OCI-LY7 (cell line): Measurements from ENCODE around the gene DBNDD1. TPM values are rescaled to one million over a fixed set of nuclear protein-coding genes. Genes with fewer than 3 reads are reported as not detected.

Source experiments
- BruUV-seq: library from RNA; stranded (reverse); fragments of 400-500 nt; replicated peaks from 2 replicates; lab custom pipeline; 2021; lab: Mats Ljungman, UMichigan
- CTCF ChIA-PET: fragments of 300-600 bp; sonication (Branson Sonifier 250); formaldehyde crosslinking; loops from one replicate; lab custom pipeline; 2022; ENCODE audit warnings: antibody characterized with exemption; ENCODE audit not compliant: unreplicated experiment; lab: Charles Lee
- POLR2A ChIA-PET: fragments of 300-600 bp; sonication (Branson Sonifier 250); formaldehyde crosslinking; loops from one replicate; lab custom pipeline; 2022; ENCODE audit warnings: antibody characterized with exemption; lab: Charles Lee
- DNase-seq: peaks from one replicate; pipeline ENCODE4 v3.0.0-alpha.2; 2015; ENCODE audit warnings: low spot score
- H2AFZ ChIP-seq: fragments of 200-600 bp; sonication (generic), shearing (Covaris generic); 2 replicates; pipeline ENCODE4 v1.6.1; 2014; ENCODE audit warnings: mild to moderate bottlenecking, antibody characterized with exemption, low read length, moderate library complexity
- H3K27ac ChIP-seq: fragments of 200-600 bp; sonication (generic); 2 replicates; pipeline ENCODE4 v1.5.1; 2014; ENCODE audit warnings: mixed run types, low read depth, mild to moderate bottlenecking, moderate library complexity, low read length, inconsistent platforms; ENCODE audit not compliant: poor library complexity, severe bottlenecking
- H3K36me3 ChIP-seq: fragments of 200-600 bp; sonication (generic); 2 replicates; pipeline ENCODE4 v1.6.1; 2014; ENCODE audit warnings: mild to moderate bottlenecking, antibody characterized with exemption, low read length, moderate library complexity, mixed read lengths; ENCODE audit not compliant: insufficient read depth
- H3K4me1 ChIP-seq: fragments of 200-600 bp; sonication (generic); 2 replicates; pipeline ENCODE4 v1.5.1; 2014; ENCODE audit warnings: mild to moderate bottlenecking, low read length; ENCODE audit not compliant: insufficient read depth, poor library complexity, severe bottlenecking
- H3K4me2 ChIP-seq: fragments of 200-600 bp; sonication (generic); 2 replicates; pipeline ENCODE4 v1.6.1; 2014; ENCODE audit warnings: mild to moderate bottlenecking, low read length
- H3K4me3 ChIP-seq: fragments of 200-600 bp; sonication (generic); 2 replicates; pipeline ENCODE4 v1.5.1; 2014; ENCODE audit warnings: mild to moderate bottlenecking, low read depth, low read length; ENCODE audit not compliant: poor library complexity, severe bottlenecking
- H3K79me2 ChIP-seq: fragments of 200-600 bp; sonication (generic); 2 replicates; pipeline ENCODE4 v1.6.1; 2016; ENCODE audit warnings: low read depth, mild to moderate bottlenecking, low read length, moderate library complexity, mixed read lengths; ENCODE audit not compliant: insufficient read depth
- H3K9me2 ChIP-seq: fragments of 200-600 bp; sonication (generic); 2 replicates; pipeline ENCODE4 v1.6.1; 2016; ENCODE audit warnings: mild to moderate bottlenecking, low read length, mixed read lengths; ENCODE audit not compliant: insufficient read depth
- H3K9me3 ChIP-seq: fragments of 200-600 bp; sonication (generic); 2 replicates; pipeline ENCODE4 v1.6.1; 2014; ENCODE audit warnings: mild to moderate bottlenecking, mixed run types, low read length, mixed read lengths
- H4K20me1 ChIP-seq: fragments of 200-600 bp; sonication (generic); 2 replicates; pipeline ENCODE4 v1.6.1; 2014; ENCODE audit warnings: mild to moderate bottlenecking, antibody characterized with exemption, low read length, moderate library complexity, mixed read lengths; ENCODE audit not compliant: insufficient read depth
- CTCF ChIP-seq: fragments of 200-600 bp; sonication (generic); conservative IDR thresholded peaks from 2 replicates; pipeline ENCODE4 v1.5.1; 2014; ENCODE audit warnings: mild to moderate bottlenecking, antibody characterized with exemption, low read length, moderate library complexity, mixed read lengths
- EZH2phosphoT487 ChIP-seq: fragments of 200-600 bp; sonication (generic); IDR thresholded peaks from 2 replicates; pipeline ENCODE4 v1.6.1; 2018; ENCODE audit warnings: low read depth, borderline replicate concordance, mild to moderate bottlenecking, mixed run types, antibody characterized with exemption, low read length, moderate library complexity, mixed read lengths
- intact Hi-C: fragments of 100-400 bp; cut with micrococcal nuclease; formaldehyde crosslinking; loops from one replicate; pipeline ENCODE4 v1.10.0; 2022; ENCODE audit not compliant: unreplicated experiment
- total RNA-seq, 2 experiments: library from RNA; depleted of rRNA in 1 of 2; stranded (reverse); fragments of >200 nt in 1 of 2; shearing (Covaris generic) in 1 of 2; gene quantifications; 2 replicates each; pipeline ENCODE4 v1.2.3, GENCODE V29; 2014 to 2022

The DBNDD1 gene
- total RNA-seq, 2 experiments from 2014 or later, result 0.57 to 0.98 TPM

GRCh38 chr16:90019543-90020259 is 445 bp upstream of the DBNDD1 start:
- peaks cover 32% of the 10 kb centered on the region for H3K4me1 ChIP-seq
- H3K36me3 ChIP-seq, result no peaks in the 10 kb centered on the region
- no peaks in the 10 kb centered on the region for H4K20me1 ChIP-seq
- ChIA-PET POLR2A (interaction anchor here (0.6 to 1.1 kb wide), 3 partner anchors 15 to 156 kb away, joined by 3 read pairs; no protein-coding TSS in a partner anchor), CTCF (no interaction called here)
- DNase-seq, result peak; percentile 57
- H3K9me3 ChIP-seq, result no peaks in the 10 kb centered on the region
- H2AFZ ChIP-seq, result no peak overlapping the region
- no peak for TF ChIP-seq EZH2phosphoT487
- peak; percentile 62 for TF ChIP-seq CTCF
- H3K9me2 ChIP-seq, result no peaks in the 10 kb centered on the region
- no TSS peak for BruUV-seq
- intact Hi-C loops, result loop anchor here (2.0 to 10.0 kb wide), 2 partner anchors 97 to 315 kb away; partner anchors contain the start of genes SPATA2L and TUBB3
- peak overlapping the region; percentile 66 for H3K4me2 ChIP-seq
- no peak overlapping the region for H3K27ac ChIP-seq
- H3K4me3 ChIP-seq, result peak overlapping the region; percentile 58
- no peaks in the 10 kb centered on the region for H3K79me2 ChIP-seq

- CTCF ChIA-PET, result no interaction called here
- no TSS peak for BruUV-seq
- POLR2A ChIA-PET, result no interaction called here
- H3K27ac ChIP-seq, result no peak overlapping the region
- no peak overlapping the region for H2AFZ ChIP-seq
- H3K9me3 ChIP-seq, result no peaks in the 10 kb centered on the region
- H3K4me3 ChIP-seq, result no peak overlapping the region
- 0 out of 2 replicates have a peak overlapping the region, but pooled peaks have one; percentile 71 for H3K4me2 ChIP-seq
- intact Hi-C loops, result loop anchor here (10.0 kb wide), 1 partner anchor 313 kb away; the partner anchor contains the start of gene SPATA2L
- no peaks in the 10 kb centered on the region for H3K79me2 ChIP-seq
- peaks cover 36% of the 10 kb centered on the region for H3K4me1 ChIP-seq
- no peak for DNase-seq
- H3K36me3 ChIP-seq, result no peaks in the 10 kb centered on the region
- no peak for TF ChIP-seq CTCF
- no peak for TF ChIP-seq EZH2phosphoT487
- H4K20me1 ChIP-seq, result no peaks in the 10 kb centered on the region
- H3K9me2 ChIP-seq, result no peaks in the 10 kb centered on the region
Measured at GRCh38 chr16:90018297-90018651, 982 bp downstream of the DBNDD1 start.
